Right atrium auricular region (tissue), 2 donors: Measurements from ENCODE around the gene CDK11B. TPM values are rescaled to one million over a fixed set of nuclear protein-coding genes. Genes with fewer than 3 reads are reported as not detected.
"Not testable (repeated sequence)": the region's sequence is repeated elsewhere in the genome, so short reads cannot be mapped to it uniquely, and the experiment has no call there.

Experiments used
- DNase-seq: peaks from one replicate; pipeline ENCODE4 v3.0.0-alpha.2; 2019; ENCODE audit warnings: low spot score
- H3K27ac ChIP-seq, 2 donors: fragments of 200-600 bp; sonication (generic); 1 replicate in 1 of 2; 2 replicates in 1 of 2; pipeline ENCODE4 v1.5.1; 2016 to 2019
- H3K27me3 ChIP-seq, 2 donors: fragments of 200-600 bp; sonication (generic); one replicate each; pipeline versions ENCODE4 v1.5.1 to v1.6.0; 2017 to 2019
- H3K36me3 ChIP-seq: fragments of 200-600 bp; sonication (generic); one replicate; pipeline ENCODE4 v1.5.1; 2016
- H3K4me1 ChIP-seq, 2 donors: fragments of 200-600 bp; sonication (generic); one replicate each; pipeline versions ENCODE4 v1.5.1 to v1.6.0; 2017 to 2019
- H3K4me3 ChIP-seq, 2 donors: fragments of 200-600 bp; sonication (generic); 1 replicate in 1 of 2; 2 replicates in 1 of 2; pipeline ENCODE4 v1.5.1; 2017 to 2019; ENCODE audit warnings: mild to moderate bottlenecking in 1 of 2, moderate library complexity in 1 of 2
- H3K9me3 ChIP-seq, 2 donors: fragments of 200-600 bp; sonication (generic); one replicate each; pipeline ENCODE4 v1.5.1; 2019
- CTCF ChIP-seq, 2 donors: fragments of 200-600 bp; sonication (generic); IDR thresholded peaks; one replicate each; pipeline ENCODE4 v1.5.1; 2019; ENCODE audit warnings: antibody characterized with exemption in 2 of 2
- total RNA-seq, 2 donors: library from RNA; depleted of rRNA; stranded (reverse); fragments of >200 nt; gene quantifications; one replicate each; pipeline ENCODE4 v1.1.0, GENCODE V29; 2016

CDK11B gene
- total RNA-seq, 2 donors from 2014 or later, result 16.2 to 19.7 TPM

DNA sequence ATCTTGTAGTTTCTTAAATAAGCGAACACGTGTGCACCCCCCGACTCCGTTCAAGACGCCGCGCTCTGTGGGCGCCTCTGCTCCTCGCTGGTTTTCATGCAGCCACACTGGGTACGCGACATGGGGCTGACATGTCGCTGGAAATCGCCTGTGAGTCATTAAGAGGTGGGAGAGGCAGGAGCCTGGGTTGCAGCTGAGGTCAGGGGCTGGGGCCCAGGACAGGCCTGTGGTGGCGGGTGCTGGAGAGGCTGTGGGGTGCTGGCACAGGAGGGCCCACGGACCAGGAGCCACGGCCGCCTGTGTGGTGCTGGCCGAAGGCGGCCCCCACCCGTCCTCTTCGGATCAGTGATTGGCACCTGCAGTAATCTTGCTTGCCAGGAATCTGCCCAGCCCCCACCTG lies 16.0 kb upstream of the CDK11B start:
- not testable (repeated sequence) for H3K27me3 ChIP-seq, H3K27ac ChIP-seq, DNase-seq, H3K4me3 ChIP-seq, H3K9me3 ChIP-seq
- peaks cover 21% of the 10 kb centered on the region for H3K36me3 ChIP-seq
- H3K4me1 ChIP-seq, result peaks cover 0 to 18% of the 10 kb centered on the region in 2 donors

DNA sequence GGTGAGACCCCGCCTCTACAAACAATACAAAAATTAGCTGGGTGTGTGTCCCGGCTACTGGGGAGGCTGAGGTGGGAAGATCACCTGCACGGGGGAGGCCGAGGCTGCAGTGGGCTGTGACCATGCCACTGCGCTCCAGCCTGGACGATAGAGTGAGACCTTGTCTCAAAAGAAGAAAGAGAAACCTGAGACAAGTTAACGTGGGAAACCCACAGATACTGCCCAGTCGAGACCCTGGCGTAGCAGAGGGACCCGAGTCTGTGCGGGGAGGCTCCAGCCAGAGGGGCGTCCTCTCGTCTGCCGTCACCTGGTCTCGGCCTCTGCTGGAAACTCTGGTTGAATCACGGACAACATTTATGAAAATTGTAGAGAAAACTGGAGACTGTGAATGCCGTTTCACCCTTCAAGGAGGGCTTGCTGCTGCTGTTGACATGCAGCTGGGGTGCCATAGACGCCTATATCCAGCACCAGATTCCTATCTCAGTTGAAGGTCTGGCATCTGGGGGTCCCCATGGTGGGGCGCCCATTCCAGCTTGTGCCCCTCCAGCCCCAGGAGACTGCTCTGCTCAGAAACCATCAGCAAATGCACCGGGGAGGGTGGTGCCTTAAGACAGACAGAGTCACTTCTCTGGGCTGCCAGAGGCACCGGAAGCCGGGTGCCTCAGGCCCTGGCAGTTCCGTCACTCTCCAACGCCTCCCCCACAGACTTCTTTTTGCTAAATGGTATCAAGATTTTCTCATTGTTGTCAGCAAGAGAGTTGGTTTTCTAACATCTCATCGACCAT lies 13.6 kb upstream of the CDK11B start:
- no peak for TF ChIP-seq CTCF (IDR thresholded peaks at IDR 0.05)
- no peaks in the 10 kb centered on the region for H3K27me3 ChIP-seq
- H3K9me3 ChIP-seq, result no peaks in the 10 kb centered on the region
- no peaks in the 10 kb centered on the region for H3K4me1 ChIP-seq
- H3K27ac ChIP-seq, result no peak overlapping the region
- no peak for DNase-seq
- H3K4me3 ChIP-seq, result no peak overlapping the region
- H3K36me3 ChIP-seq, result peaks cover 30% of the 10 kb centered on the region

- Histone ChIP-seq H3K4me3 (no peak overlapping the region), H3K4me1 (no peaks in the 10 kb centered on the region), H3K27ac (no peak overlapping the region), H3K36me3 (peaks cover 32% of the 10 kb centered on the region), H3K9me3 (no peaks in the 10 kb centered on the region), H3K27me3 (no peaks in the 10 kb centered on the region)
- no peak for DNase-seq
- TF ChIP-seq CTCF (IDR thresholded peaks at IDR 0.05), result no peak
These were observed 12.7 kb upstream of the CDK11B start for GRCh38 chr1:1671365-1672119.

- Histone ChIP-seq H3K4me3 (no peak overlapping the region), H3K9me3 (no peaks in the 10 kb centered on the region), H3K27ac (no peak overlapping the region), H3K36me3 (peaks cover 39% of the 10 kb centered on the region), H3K4me1 (no peaks in the 10 kb centered on the region), H3K27me3 (no peaks in the 10 kb centered on the region)
- DNase-seq, result no peak
- TF ChIP-seq CTCF (IDR thresholded peaks at IDR 0.05), result no peak
These were observed 12.1 kb upstream of the CDK11B start for GRCh38 chr1:1670866-1671265.

GRCh38 chr1:1669468-1670440 lies 10.9 kb upstream of the CDK11B start:
- Histone ChIP-seq H3K27ac (no peak overlapping the region), H3K4me1 (no peaks in the 10 kb centered on the region), H3K4me3 (no peak overlapping the region), H3K9me3 (no peaks in the 10 kb centered on the region), H3K36me3 (peaks cover 49% of the 10 kb centered on the region), H3K27me3 (no peaks in the 10 kb centered on the region)
- no peak for DNase-seq
- TF ChIP-seq CTCF (IDR thresholded peaks at IDR 0.05), result no peak
